Activated CD8-positive, alpha-beta memory T cell treated with anti-CD3 and anti-CD28 coated beads, Interleukin-2, amount 50 U/mL, for 24 hours (primary cell): ENCODE data around the gene NAA20.
"Not testable (repeated sequence)": the region's sequence is repeated elsewhere in the genome, so short reads cannot be mapped to it uniquely, and the experiment has no call there.

Source experiments
- DNase-seq: peaks from one replicate; pipeline ENCODE4 v3.0.0-alpha.2; 2020; ENCODE audit errors: extremely low read depth

NAA20 gene

GRCh38 chr20:19991854-19992253 is 25.3 kb upstream of the NAA20 start:
- DNase-seq = no peak

GRCh38 chr20:19992996-19993908 is 23.9 kb upstream of the NAA20 start:
- no peak for DNase-seq

- no peak for DNase-seq
Observed at GRCh38 chr20:19993958-19994669, 23.0 kb upstream of the NAA20 start.

GRCh38 chr20:19995220-19995863 is 21.8 kb upstream of the NAA20 start:
- DNase-seq = no peak

GRCh38 chr20:19996222-19996621 is 20.9 kb upstream of the NAA20 start:
- DNase-seq = no peak

GRCh38 chr20:19996917-19997316 is 20.2 kb upstream of the NAA20 start:
- DNase-seq = no peak

GRCh38 chr20:19998990-19999705 is 18.0 kb upstream of the NAA20 start:
- DNase-seq = no peak

GRCh38 chr20:20000211-20000968 is 16.8 kb upstream of the NAA20 start:
- DNase-seq = no peak

- no peak for DNase-seq
Observed at GRCh38 chr20:20002101-20002998, 14.8 kb upstream of the NAA20 start.

- DNase-seq = no peak
Observed at GRCh38 chr20:20003031-20003954, 13.9 kb upstream of the NAA20 start.

GRCh38 chr20:20003955-20004322 is 13.2 kb upstream of the NAA20 start:
- not testable (repeated sequence) for DNase-seq

- no peak for DNase-seq
Observed at GRCh38 chr20:20005342-20005741, 11.8 kb upstream of the NAA20 start.

GRCh38 chr20:20009784-20010253 is 7.3 kb upstream of the NAA20 start:
- no peak for DNase-seq

- DNase-seq = no peak
Observed at GRCh38 chr20:20010639-20011500, 6.3 kb upstream of the NAA20 start.

GRCh38 chr20:20012541-20012940 is 4.6 kb upstream of the NAA20 start:
- DNase-seq = no peak

- DNase-seq = no peak
Observed at GRCh38 chr20:20014659-20015058, 2.5 kb upstream of the NAA20 start.

GRCh38 chr20:20017844-20018185 is 653 bp downstream of the NAA20 start:
- DNase-seq = no peak

- DNase-seq = no peak
Observed at GRCh38 chr20:20018366-20018765, 1.2 kb downstream of the NAA20 start.
